ENCODE results near the gene THSD1.

GRCh38 chr13:52387721-52388120 is 18.3 kb downstream of the THSD1 start:
- TF ChIP-seq CTCF (IDR thresholded peaks at IDR 0.05) (no peak), ZFX (IDR thresholded peaks at IDR 0.05; ENCODE audit: borderline replicate concordance) (no peak)
